Endothelial cell of umbilical vein (primary cell): Measurements from ENCODE around the gene KCNMA1.

ENCODE experiments used
- CTCF ChIP-seq, 2 donors: IDR thresholded peaks; 1 replicate in 1 of 2; 2 replicates in 1 of 2; pipeline ENCODE4 v1.5.1; 2011; ENCODE audit warnings: low read length in 2 of 2, mild to moderate bottlenecking in 2 of 2, moderate library complexity in 2 of 2, control low read depth in 1 of 2, inconsistent platforms in 1 of 2, low read depth in 1 of 2; ENCODE audit not compliant: insufficient read depth in 1 of 2; ENCODE audit errors: extremely low read depth in 1 of 2
- EZH2 ChIP-seq: IDR thresholded peaks from 2 replicates; pipeline ENCODE4 v1.6.1; 2012; ENCODE audit warnings: borderline replicate concordance, low read depth, mild to moderate bottlenecking, moderate library complexity, low read length, inconsistent platforms; ENCODE audit not compliant: severe bottlenecking
- JUN ChIP-seq: IDR thresholded peaks from 2 replicates; pipeline ENCODE4 v1.6.1; 2011; ENCODE audit warnings: borderline replicate concordance, low read depth; ENCODE audit not compliant: insufficient read length, insufficient read depth
- MAX ChIP-seq: IDR thresholded peaks from 2 replicates; pipeline ENCODE4 v1.6.1; 2011; ENCODE audit not compliant: insufficient read depth, insufficient read length
- POLR2A ChIP-seq: IDR thresholded peaks from 2 replicates; pipeline ENCODE4 v1.6.1; 2012; ENCODE audit warnings: low read depth, mild to moderate bottlenecking, control low read depth, low read length
- POLR2AphosphoS5 ChIP-seq: IDR thresholded peaks from 2 replicates; pipeline ENCODE4 v1.6.1; 2012; ENCODE audit warnings: low read depth, mild to moderate bottlenecking, control low read depth, low read length, moderate library complexity; ENCODE audit not compliant: insufficient read depth

- TF ChIP-seq CTCF (IDR thresholded peaks at IDR 0.05; ENCODE audit: extremely low read depth in 1 of 2, insufficient read depth in 1 of 2, low read depth in 1 of 2, low read length in 2 of 2) (no peak), POLR2A (no peak), POLR2AphosphoS5 (no peak), MAX (no peak), EZH2 (no peak), JUN (no peak)
These were observed 40.0 kb downstream of the KCNMA1 start for GRCh38 chr10:77597560-77597959.
